ENCODE results near the gene DONSON. TPM values are rescaled to one million over a fixed set of nuclear protein-coding genes. Genes with fewer than 3 reads are reported as not detected.
A peak's percentile ranks its signal among the peaks of the same experiment; 100 is the strongest.

The DONSON gene
- total and polyA plus RNA-seq, 9 of the 15 experiments (the other 6 are each of a cell fraction or from before 2014, with no cell fraction given): 26.7 to 124 (median 62.6) TPM

DNA sequence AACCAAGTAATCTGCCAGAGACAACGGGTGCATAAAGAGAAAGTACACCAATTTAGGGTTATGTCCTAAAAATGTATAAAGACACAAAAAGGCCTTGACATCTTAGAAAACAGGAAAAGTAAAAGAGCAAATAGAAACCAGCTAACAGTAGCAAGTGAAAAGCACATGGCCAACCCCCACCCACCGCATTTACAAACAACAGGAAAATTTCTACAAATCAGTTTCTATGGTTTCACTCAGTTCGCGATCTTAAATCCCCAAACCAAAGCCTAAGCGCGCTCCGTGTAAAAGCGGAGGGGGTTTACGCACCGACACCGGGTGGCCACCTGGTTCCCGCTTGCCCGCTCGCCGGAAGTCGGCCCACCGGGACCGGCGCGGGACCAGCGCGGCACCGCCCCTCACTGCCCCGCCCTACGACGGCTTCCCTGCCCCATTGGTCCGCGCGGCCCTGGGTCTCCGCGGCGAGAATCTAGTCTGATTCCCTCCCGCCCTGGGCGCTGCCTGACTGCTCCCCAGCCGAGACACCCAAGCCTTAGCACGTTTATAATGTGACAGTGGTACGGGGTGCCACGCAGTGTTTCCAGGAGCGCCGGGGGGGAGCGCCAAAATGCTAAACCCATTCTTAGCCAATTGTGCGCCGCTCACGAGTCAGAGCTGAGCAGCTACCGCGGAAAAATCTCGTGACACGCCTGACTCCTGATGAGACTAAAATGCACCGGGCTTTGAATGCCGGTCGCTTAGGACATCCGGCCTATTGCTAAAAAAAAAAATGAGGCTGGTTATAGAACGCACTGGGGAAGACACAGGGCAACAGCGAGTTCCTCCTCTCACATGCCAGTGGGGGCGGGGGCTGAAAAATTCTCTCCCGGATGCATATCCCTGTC is 46.5 kb downstream of the DONSON start, which contains the start of gene GART (continued):
- no peak; a peak in 1 of 3 replicates for TF ChIP-seq CBX3 (IDR thresholded peaks at IDR 0.05; ENCODE audit: borderline replicate concordance in 1 of 2, low read length in 2 of 2)
- no peak for TF ChIP-seq ZKSCAN1 (IDR thresholded peaks at IDR 0.05; ENCODE audit: low read depth, low read length)
- peak; percentile 69 for TF ChIP-seq NEUROD1 (IDR thresholded peaks at IDR 0.05; ENCODE audit: borderline replicate concordance, low read depth, low read length, partially characterized antibody)
- TF ChIP-seq RCOR1 (IDR thresholded peaks at IDR 0.05; ENCODE audit: borderline replicate concordance in 1 of 2, low read depth in 2 of 2, low read length in 2 of 2): peak in 1 of 2 experiments; percentile 48; a peak in 1 of 4 replicates
- no peak for TF ChIP-seq MAFG (tag; conservative IDR thresholded peaks at IDR 0.05)
- TF ChIP-seq, protein P1, sequence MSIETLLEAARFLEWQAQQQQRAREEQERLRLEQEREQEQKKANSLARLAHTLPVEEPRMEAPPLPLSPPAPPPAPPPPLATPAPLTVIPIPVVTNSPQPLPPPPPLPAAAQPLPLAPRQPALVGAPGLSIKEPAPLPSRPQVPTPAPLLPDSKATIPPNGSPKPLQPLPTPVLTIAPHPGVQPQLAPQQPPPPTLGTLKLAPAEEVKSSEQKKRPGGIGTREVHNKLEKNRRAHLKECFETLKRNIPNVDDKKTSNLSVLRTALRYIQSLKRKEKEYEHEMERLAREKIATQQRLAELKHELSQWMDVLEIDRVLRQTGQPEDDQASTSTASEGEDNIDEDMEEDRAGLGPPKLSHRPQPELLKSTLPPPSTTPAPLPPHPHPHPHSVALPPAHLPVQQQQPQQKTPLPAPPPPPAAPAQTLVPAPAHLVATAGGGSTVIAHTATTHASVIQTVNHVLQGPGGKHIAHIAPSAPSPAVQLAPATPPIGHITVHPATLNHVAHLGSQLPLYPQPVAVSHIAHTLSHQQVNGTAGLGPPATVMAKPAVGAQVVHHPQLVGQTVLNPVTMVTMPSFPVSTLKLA (conservative IDR thresholded peaks at IDR 0.05): peak; percentile 97 to 98
- no peak for TF ChIP-seq POLR3G (IDR thresholded peaks at IDR 0.05; ENCODE audit: extremely low read depth, insufficient read length, insufficient replicate concordance)
- TF ChIP-seq, protein P2, sequence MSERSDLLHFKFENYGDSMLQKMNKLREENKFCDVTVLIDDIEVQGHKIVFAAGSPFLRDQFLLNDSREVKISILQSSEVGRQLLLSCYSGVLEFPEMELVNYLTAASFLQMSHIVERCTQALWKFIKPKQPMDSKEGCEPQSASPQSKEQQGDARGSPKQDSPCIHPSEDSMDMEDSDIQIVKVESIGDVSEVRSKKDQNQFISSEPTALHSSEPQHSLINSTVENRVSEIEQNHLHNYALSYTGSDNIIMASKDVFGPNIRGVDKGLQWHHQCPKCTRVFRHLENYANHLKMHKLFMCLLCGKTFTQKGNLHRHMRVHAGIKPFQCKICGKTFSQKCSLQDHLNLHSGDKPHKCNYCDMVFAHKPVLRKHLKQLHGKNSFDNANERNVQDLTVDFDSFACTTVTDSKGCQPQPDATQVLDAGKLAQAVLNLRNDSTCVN (CRISPR knock-in tag; IDR thresholded peaks at IDR 0.05): no peak
- TF ChIP-seq, protein P3, sequence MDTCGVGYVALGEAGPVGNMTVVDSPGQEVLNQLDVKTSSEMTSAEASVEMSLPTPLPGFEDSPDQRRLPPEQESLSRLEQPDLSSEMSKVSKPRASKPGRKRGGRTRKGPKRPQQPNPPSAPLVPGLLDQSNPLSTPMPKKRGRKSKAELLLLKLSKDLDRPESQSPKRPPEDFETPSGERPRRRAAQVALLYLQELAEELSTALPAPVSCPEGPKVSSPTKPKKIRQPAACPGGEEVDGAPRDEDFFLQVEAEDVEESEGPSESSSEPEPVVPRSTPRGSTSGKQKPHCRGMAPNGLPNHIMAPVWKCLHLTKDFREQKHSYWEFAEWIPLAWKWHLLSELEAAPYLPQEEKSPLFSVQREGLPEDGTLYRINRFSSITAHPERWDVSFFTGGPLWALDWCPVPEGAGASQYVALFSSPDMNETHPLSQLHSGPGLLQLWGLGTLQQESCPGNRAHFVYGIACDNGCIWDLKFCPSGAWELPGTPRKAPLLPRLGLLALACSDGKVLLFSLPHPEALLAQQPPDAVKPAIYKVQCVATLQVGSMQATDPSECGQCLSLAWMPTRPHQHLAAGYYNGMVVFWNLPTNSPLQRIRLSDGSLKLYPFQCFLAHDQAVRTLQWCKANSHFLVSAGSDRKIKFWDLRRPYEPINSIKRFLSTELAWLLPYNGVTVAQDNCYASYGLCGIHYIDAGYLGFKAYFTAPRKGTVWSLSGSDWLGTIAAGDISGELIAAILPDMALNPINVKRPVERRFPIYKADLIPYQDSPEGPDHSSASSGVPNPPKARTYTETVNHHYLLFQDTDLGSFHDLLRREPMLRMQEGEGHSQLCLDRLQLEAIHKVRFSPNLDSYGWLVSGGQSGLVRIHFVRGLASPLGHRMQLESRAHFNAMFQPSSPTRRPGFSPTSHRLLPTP (IDR thresholded peaks at IDR 0.05; ENCODE audit: borderline replicate concordance, extremely low read depth, insufficient read length): no peak
- no peak for TF ChIP-seq NCOA4 (IDR thresholded peaks at IDR 0.05; ENCODE audit: partially characterized antibody)
- no peak for TF ChIP-seq GABPB2 (CRISPR knock-in tag; conservative IDR thresholded peaks at IDR 0.05)
- 0 out of 2 replicates have a peak, but pooled peaks have one; percentile 11 for TF ChIP-seq ZNF76 (CRISPR knock-in tag; IDR thresholded peaks at IDR 0.05; ENCODE audit: borderline replicate concordance)
- peak; percentile 32; the same call in 1 of the 2 replicates for TF ChIP-seq SIN3B (IDR thresholded peaks at IDR 0.05; ENCODE audit: low read depth)
- TF ChIP-seq, protein P4, sequence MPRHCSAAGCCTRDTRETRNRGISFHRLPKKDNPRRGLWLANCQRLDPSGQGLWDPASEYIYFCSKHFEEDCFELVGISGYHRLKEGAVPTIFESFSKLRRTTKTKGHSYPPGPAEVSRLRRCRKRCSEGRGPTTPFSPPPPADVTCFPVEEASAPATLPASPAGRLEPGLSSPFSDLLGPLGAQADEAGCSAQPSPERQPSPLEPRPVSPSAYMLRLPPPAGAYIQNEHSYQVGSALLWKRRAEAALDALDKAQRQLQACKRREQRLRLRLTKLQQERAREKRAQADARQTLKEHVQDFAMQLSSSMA (CRISPR knock-in tag; IDR thresholded peaks at IDR 0.05): 0 out of 2 replicates have a peak, but pooled peaks have one; percentile 46
- peak; percentile 40; the same call in 1 of the 2 replicates for TF ChIP-seq GATAD2B (IDR thresholded peaks at IDR 0.05; ENCODE audit: borderline replicate concordance)
- TF ChIP-seq ZNF696 (CRISPR knock-in tag; conservative IDR thresholded peaks at IDR 0.05): no peak
- no peak; the same call in 1 of the 2 replicates for TF ChIP-seq FOXK1 (CRISPR knock-in tag; IDR thresholded peaks at IDR 0.05; ENCODE audit: borderline replicate concordance)
- no peak for TF ChIP-seq ELF4 (CRISPR knock-in tag; IDR thresholded peaks at IDR 0.05)
